Suppressor macrophage treated with lipopolysaccharide for 4 hours (primary cell): ENCODE measurements around the gene VPS13D.
"Not testable (repeated sequence)": the region's sequence is repeated elsewhere in the genome, so short reads cannot be mapped to it uniquely, and the experiment has no call there.

ENCODE experiments used
- DNase-seq: peaks from one replicate; pipeline ENCODE4 v3.0.0-alpha.2; 2020

VPS13D gene

DNA sequence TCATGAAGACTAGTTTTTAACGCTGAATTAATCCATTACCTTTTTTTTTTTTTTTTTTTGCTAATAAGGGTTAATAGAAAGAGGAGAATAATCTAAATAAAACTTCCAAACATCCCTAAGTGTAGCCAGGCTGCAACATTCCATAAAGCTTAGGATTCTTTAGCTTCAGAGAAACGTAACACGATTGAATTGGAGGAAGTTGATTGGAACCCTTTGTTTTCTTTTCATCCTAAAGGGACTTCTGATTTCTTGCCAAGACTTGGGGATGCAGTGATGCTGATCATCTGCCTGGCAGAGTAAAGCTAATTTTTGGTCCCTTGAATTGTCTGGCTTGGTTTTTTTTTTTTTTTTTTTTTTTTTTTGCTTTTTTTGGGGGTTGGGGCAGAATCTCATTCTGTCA is 142.9 kb downstream of the VPS13D start:
- no peak for DNase-seq

- no peak for DNase-seq
Observed at GRCh38 chr1:12375133-12375829, 145.5 kb downstream of the VPS13D start.

GRCh38 chr1:12376236-12377045 is 146.6 kb downstream of the VPS13D start:
- DNase-seq: peak; percentile 82

- peak; percentile 44 for DNase-seq
Observed at GRCh38 chr1:12380326-12381249, 150.8 kb downstream of the VPS13D start.

DNA sequence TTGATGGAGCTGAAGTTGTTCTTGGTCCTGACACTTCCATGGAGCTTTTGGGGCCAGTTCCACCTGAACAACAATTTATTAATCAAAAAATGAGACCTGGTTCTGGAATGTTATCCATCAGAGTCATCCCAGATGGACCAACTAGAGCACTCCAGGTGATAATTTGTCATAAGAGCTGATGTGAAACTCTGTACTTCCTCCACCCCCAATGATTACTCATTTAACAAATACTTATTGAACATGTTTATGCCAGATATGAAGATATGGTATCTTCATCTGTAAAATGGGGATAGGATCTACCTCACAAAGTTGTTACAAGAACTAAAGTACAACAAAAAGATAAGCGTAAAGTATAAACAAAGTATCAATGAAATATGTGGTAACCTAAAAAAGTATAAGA is 153.2 kb downstream of the VPS13D start:
- DNase-seq: no peak

- DNase-seq: no peak
Observed at GRCh38 chr1:12383786-12384185, 154.0 kb downstream of the VPS13D start.

GRCh38 chr1:12384836-12385456 is 155.1 kb downstream of the VPS13D start:
- no peak for DNase-seq

GRCh38 chr1:12386130-12386529 is 156.3 kb downstream of the VPS13D start:
- no peak for DNase-seq

GRCh38 chr1:12387641-12388040 is 157.8 kb downstream of the VPS13D start:
- DNase-seq: no peak

DNA sequence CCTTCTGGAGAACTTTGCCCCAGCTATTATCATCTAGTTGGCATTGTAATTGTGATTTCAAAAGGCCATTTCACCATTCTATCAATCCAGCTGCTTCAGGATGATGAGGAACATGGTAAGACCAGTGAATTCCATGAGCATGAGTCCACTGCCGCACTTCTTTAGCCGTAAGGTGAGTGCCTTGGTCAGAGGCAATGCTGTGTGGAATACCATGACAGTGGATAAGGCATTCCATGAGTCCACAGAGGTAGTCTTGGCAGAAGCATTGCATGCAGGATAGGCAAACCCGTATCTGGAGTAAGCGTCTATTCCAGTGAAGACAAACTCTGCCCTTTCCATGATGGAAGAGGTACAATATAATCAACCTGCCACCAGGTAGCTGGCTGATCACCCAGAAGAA is 160.5 kb downstream of the VPS13D start:
- DNase-seq: not testable (repeated sequence)

DNA sequence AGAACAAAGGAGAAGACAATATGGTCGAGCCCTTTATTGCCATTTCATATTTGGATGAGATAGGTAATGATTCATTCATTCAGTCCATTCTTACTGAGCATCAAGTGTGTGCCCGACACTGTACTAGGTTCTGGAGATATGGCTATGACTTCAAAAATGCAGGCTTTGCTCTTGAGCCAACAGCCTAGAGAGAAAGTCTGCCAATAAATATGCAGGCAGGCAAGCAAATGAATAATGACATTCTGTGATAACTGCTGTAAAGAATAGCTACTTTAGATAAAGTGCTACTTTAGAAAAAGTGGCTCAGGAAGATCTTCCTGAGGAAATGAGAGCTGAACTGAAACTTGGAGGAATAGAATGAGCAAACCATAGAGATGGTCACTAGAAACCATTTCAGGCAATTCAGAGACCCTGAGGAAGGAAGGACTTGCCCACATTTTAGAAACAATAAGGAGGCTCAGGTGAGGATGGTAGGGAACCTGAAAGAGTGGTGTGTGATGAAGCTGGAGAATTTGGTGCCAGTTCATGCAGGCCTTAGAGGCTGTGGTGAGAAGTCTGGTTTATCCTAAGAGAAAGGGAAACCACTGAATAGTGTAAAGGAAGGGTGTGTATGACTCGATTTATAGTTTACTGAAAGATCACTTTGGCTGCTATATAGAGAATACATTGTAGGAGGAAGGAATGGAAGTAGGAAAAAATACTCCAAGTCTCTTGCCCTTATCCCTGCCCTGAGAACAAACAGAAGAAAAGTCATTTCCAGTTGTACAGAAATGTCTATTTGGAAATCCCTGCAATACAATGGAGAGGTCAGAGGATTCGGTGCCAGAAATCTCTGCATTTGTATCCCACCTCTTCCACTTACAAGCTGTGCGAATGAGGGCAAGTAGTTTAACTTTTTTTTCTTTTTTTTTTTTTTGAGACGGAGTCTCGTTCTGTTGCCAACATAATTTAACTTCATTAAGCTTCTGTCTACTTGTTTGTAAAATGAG is 167.9 kb downstream of the VPS13D start:
- no peak for DNase-seq

DNA sequence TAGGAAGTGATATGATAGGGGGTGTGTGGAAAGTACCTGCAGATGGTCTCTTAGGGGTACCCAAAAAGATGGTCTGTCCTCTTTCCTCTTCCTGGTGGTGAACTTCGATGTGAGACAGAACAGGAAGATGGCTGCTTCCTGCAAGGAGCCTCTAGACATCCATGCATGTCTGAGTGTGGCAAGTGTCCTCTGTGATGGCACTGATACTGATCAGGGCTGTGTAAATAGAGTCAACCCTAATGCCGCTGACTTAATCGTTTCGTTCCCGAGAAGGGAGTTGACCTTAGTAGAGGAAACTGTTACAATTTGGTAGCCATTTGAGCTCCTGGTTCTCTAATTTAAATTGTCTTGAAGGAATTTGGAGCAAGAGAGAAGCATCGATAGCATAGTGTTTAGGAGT is 168.6 kb downstream of the VPS13D start:
- no peak for DNase-seq

DNA sequence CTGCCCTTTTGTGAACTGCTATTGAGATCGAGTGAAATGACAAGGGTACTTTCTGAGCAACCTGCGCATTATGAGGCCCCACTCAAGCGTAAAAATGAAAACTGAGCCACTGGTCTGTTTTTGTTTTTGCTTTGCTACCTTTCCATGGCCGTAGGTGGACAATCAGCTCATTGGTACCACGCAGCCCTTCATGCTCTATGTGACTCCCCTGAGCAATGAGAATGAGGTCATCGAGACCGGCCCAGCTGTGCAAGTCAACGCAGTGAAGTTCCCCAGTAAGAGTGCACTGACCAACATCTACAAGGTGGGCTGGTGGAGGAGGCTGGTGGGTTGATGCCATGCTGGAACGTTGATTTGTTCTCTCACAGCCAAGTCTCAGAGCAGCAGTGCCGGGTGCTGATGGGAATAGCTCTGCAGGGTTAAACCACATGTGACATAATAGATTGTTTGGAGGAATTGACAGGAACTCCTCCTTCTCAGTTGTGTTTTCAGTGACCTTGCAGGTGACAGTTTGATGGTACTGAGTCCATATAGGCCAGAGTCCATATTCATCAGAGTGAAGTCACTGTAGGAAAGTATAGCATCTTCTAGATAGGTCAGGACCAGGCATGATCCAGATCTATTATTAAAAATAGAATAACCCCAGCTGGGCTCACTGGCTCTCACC is 170.3 kb downstream of the VPS13D start:
- DNase-seq: no peak

GRCh38 chr1:12402159-12402673 is 172.4 kb downstream of the VPS13D start:
- DNase-seq: no peak

DNA sequence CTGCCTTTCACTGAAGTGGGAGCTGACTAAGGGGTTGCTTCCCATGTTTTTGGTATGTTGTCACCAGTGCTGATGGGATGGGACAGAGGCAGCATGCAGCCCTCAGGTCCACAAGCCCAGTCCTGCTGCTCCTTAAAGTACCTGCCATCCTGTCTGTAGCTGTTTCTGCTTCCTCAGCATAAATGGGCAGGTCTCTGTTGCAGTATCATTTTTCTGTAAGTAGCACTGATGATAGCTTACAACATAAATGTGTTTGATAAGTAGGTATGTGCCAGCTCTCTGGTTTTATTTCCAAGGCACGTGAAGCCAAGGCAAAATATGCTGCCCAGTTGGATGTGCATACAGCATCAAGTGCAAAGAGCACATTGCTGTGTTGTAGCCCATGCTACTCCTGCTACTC is 173.0 kb downstream of the VPS13D start:
- DNase-seq: no peak

DNA sequence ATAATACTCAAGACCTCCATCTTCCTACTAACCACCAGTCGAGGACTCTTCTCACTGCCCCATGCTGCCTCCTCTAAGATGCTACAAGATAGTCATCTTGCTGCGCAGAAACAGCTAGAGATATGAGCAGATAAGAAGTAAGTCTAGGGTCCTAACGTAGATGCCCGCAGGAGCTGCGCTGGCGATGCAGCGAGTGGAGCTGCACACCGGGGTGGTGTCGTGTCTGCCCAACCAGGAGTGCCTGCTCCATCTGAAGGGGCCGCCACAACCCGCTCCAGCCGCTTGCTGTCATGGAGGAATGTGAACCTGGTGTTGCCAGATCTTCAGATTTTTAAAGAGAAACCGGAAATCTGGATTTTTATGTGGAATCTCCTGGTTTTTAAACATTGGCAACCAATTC is 175.1 kb downstream of the VPS13D start:
- no peak for DNase-seq

- peak; percentile 16 for DNase-seq
Observed at GRCh38 chr1:12405325-12406210, 175.7 kb downstream of the VPS13D start.

- peak; percentile 9 for DNase-seq
Observed at GRCh38 chr1:12406211-12407021, 176.6 kb downstream of the VPS13D start.
